Thyroid gland (tissue), 4 donors: ENCODE measurements around the gene CGB7. TPM values are rescaled to one million over a fixed set of nuclear protein-coding genes. Genes with fewer than 3 reads are reported as not detected.

Experiments used
- DNase-seq, 2 donors: peaks; one replicate each; pipeline ENCODE4 v3.0.0-alpha.2; 2019
- H3K27ac ChIP-seq, 3 donors: fragments of 200-600 bp; sonication (generic); 1 replicate in 2 of 3; 2 replicates in 1 of 3; pipeline ENCODE4 v1.5.1; 2016 to 2019; ENCODE audit warnings: mild to moderate bottlenecking in 1 of 3, moderate library complexity in 1 of 3
- H3K27me3 ChIP-seq: fragments of 200-600 bp; sonication (generic); one replicate; pipeline ENCODE4 v1.5.1; 2019
- H3K36me3 ChIP-seq, 2 donors: fragments of 200-600 bp; sonication (generic); one replicate each; pipeline ENCODE4 v1.5.1; 2016 to 2019
- H3K4me1 ChIP-seq, 2 donors: fragments of 200-600 bp; sonication (generic); one replicate each; pipeline ENCODE4 v1.5.1; 2017 to 2019
- H3K4me3 ChIP-seq, 3 donors: fragments of 200-600 bp; sonication (generic); replicated peaks in 1 of 3; 1 replicate in 2 of 3; 2 replicates in 1 of 3; pipeline ENCODE4 v1.5.1; 2016; ENCODE audit warnings: mild to moderate bottlenecking in 1 of 3
- H3K9me3 ChIP-seq: fragments of 200-600 bp; sonication (generic); one replicate; pipeline ENCODE4 v1.5.1; 2017
- POLR2A ChIP-seq, 2 donors: fragments of 450-650 bp; IDR thresholded peaks; one replicate each; pipeline ENCODE4 v1.6.1; 2017; ENCODE audit warnings: antibody characterized with exemption in 2 of 2, mild to moderate bottlenecking in 2 of 2, moderate library complexity in 1 of 2
- WGBS, 2 donors: methylation state at CpG; one replicate each; pipeline ENCODE4 v1.1.5; 2017; 5-methylcytosine and 5-hydroxymethylcytosine counted together
- intact Hi-C: fragments of 100-400 bp; cut with DNase I; formaldehyde crosslinking; loops from one replicate; pipeline ENCODE4 v1.15.1; 2023
- total RNA-seq, 4 donors: library from RNA; depleted of rRNA; stranded (reverse); fragments of >200 nt; gene quantifications; one replicate each; pipeline ENCODE4 v1.2.3, GENCODE V29; 2016
- TF ChIP-seq, protein P1 (sequence below), 6 experiments: fragments of 200-600 bp in 3 of 6; fragments of 450-650 bp in 3 of 6; sonication (generic) in 3 of 6; IDR thresholded peaks; one replicate each; pipeline ENCODE4 v1.5.1; 2016 to 2019; ENCODE audit warnings: antibody characterized with exemption in 6 of 6, mild to moderate bottlenecking in 2 of 6, inconsistent platforms in 1 of 6, moderate library complexity in 1 of 6

CGB7 gene
- total RNA-seq, 4 donors from 2014 or later, result not detected

DNA sequence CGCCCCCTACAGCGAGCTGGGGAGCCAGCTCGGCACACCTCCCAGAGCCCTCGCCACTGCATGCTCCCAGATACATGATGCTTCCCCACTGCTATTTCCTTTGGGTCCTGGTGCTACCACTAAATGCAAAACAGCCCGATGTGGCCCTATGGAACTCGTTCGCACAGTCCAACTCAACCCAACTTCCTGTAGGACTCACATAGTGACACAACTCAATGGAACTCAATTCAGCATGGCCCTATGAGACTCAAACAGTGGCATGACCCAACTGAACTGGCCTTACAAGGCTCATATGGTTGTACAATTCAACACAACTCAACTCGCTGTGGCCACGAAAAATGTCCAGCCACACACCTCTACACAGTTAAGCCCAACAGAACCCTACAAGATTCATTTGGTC, 11.5 kb upstream of the CGB7 start:
- 91 to 95% methylated on average over 9 of the region's 9 CpGs for WGBS, 2 donors
- intact Hi-C loops, result no loop called here
- no peaks in the 10 kb centered on the region for H3K9me3 ChIP-seq
- no peak for DNase-seq
- no peak overlapping the region for H3K27ac ChIP-seq
- TF ChIP-seq, protein P1, sequence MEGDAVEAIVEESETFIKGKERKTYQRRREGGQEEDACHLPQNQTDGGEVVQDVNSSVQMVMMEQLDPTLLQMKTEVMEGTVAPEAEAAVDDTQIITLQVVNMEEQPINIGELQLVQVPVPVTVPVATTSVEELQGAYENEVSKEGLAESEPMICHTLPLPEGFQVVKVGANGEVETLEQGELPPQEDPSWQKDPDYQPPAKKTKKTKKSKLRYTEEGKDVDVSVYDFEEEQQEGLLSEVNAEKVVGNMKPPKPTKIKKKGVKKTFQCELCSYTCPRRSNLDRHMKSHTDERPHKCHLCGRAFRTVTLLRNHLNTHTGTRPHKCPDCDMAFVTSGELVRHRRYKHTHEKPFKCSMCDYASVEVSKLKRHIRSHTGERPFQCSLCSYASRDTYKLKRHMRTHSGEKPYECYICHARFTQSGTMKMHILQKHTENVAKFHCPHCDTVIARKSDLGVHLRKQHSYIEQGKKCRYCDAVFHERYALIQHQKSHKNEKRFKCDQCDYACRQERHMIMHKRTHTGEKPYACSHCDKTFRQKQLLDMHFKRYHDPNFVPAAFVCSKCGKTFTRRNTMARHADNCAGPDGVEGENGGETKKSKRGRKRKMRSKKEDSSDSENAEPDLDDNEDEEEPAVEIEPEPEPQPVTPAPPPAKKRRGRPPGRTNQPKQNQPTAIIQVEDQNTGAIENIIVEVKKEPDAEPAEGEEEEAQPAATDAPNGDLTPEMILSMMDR (IDR thresholded peaks at IDR 0.05), result no peak
- TF ChIP-seq POLR2A (IDR thresholded peaks at IDR 0.05), result no peak
- no peaks in the 10 kb centered on the region for H3K36me3 ChIP-seq
- H3K27me3 ChIP-seq, result peaks cover 11% of the 10 kb centered on the region
- H3K4me1 ChIP-seq, result peaks cover 0 to 16% of the 10 kb centered on the region in 2 donors
- no peak overlapping the region for H3K4me3 ChIP-seq

DNA sequence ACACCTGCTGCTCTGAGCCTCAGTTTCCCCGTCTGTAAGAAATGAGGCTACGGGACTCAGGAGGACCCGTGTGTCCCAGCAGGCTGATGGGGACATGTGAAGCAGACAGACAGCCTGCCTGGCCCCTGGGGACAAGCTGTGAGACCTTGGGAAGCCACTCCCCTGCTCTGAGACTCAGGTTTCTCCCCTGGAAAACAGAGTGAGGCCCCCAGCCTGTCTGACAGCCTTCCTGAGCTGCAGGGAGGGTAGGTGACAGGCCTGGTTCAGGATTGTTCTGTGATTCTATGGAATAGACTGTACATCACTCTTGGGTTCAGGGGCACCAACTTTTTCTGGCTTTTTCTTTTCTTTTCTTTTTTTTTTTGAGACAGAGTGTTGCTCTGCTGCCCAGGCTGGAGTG, 10.0 kb upstream of the CGB7 start:
- TF ChIP-seq POLR2A (IDR thresholded peaks at IDR 0.05), result no peak
- TF ChIP-seq, protein P1 (IDR thresholded peaks at IDR 0.05), result no peak
- Histone ChIP-seq H3K27me3 (peaks cover 11% of the 10 kb centered on the region), H3K27ac (no peak overlapping the region), H3K4me1 (peaks cover 0 to 16% of the 10 kb centered on the region in 2 donors), H3K36me3 (no peaks in the 10 kb centered on the region), H3K9me3 (no peaks in the 10 kb centered on the region), H3K4me3 (no peak overlapping the region)
- WGBS, 2 donors, result 50 to 61% methylated on average over 3 of the region's 3 CpGs
- no peak for DNase-seq
- intact Hi-C loops, result no loop called here

DNA sequence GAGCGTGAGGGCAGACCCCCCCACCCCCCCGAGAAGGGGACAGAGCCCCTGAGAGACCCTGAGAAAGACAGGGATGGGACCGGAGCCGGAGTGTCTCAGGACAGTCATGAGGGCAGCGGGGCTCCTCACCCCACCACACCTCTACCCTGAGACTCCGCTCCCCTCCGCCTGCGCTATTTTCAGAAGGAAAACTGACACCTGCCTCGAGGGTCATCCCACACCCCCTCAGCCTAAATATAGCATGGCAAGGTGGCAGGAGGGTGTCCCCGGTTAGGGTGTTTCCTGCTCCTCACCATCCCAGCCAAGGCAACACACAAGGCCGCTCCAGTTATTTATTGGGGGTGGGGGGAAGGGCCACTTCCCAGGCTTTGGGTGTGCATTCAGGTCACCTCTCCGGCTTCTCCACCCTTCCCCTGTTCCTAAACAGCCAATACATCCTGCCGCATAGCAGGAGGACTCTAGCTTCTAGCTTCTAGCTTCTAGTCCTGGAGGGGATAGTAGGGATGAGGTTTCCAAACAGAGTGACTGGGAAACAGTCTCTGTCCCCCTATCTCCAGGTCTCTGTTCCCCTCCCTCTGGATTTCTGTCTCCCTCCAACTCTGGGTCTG, 8.5 kb upstream of the CGB7 start:
- no peak for DNase-seq
- H3K4me1 ChIP-seq, result peaks cover 0 to 10% of the 10 kb centered on the region in 2 donors
- WGBS, 2 donors, result 67 to 69% methylated on average over 12 to 13 of the region's 13 CpGs
- no peak overlapping the region for H3K27ac ChIP-seq
- no peaks in the 10 kb centered on the region for H3K9me3 ChIP-seq
- no peaks in the 10 kb centered on the region for H3K27me3 ChIP-seq
- intact Hi-C loops, result no loop called here
- H3K4me3 ChIP-seq, result no peak overlapping the region
- no peaks in the 10 kb centered on the region for H3K36me3 ChIP-seq
- TF ChIP-seq, protein P1 (IDR thresholded peaks at IDR 0.05), result no peak
- TF ChIP-seq POLR2A (IDR thresholded peaks at IDR 0.05), result no peak

GRCh38 chr19:49064768-49065611, 7.4 kb upstream of the CGB7 start, which contains the start of gene NTF4:
NTF4 (minus strand) TSS chr19:49064818; CDS start chr19:49061997, 2,821 bp downstream.
- Histone ChIP-seq H3K27ac (no peak within 1 kb of the TSS), H3K4me3 (peak within 1 kb of the TSS in 1 of 3 donors; percentile 23), H3K27me3 (no peaks in the 10 kb centered on the region), H3K36me3 (no peaks in the 10 kb centered on the region), H3K4me1 (peaks cover 0 to 10% of the 10 kb centered on the region in 2 donors), H3K9me3 (no peaks in the 10 kb centered on the region)
- DNase-seq, result peak; percentile 38 to 58
- TF ChIP-seq, protein P1 (IDR thresholded peaks at IDR 0.05), result no peak
- no peak for TF ChIP-seq POLR2A (IDR thresholded peaks at IDR 0.05)
- intact Hi-C loops, result no loop called here
- 11 to 22% methylated on average over 15 to 19 of the region's 53 CpGs for WGBS, 2 donors
